HFF-Myc (cell line): Measurements from ENCODE around the gene ETV5.
"Not testable (repeated sequence)": the region's sequence is repeated elsewhere in the genome, so short reads cannot be mapped to it uniquely, and the experiment has no call there.

Source experiments
- DNase-seq: peaks from one replicate; pipeline ENCODE4 v3.0.0-alpha.2; 2011; ENCODE audit warnings: low read depth; ENCODE audit errors: extremely low read depth
- H3K4me3 ChIP-seq: replicated peaks from 2 replicates; pipeline ENCODE4 v1.5.1; 2011; ENCODE audit warnings: low read depth, mild to moderate bottlenecking, control low read depth, low read length
- TF ChIP-seq, protein P1 (sequence below): IDR thresholded peaks from 2 replicates; pipeline ENCODE4 v1.5.1; 2012; ENCODE audit warnings: mild to moderate bottlenecking, low read depth, low read length, control low read depth; ENCODE audit errors: missing control alignments

ETV5 gene

DNA sequence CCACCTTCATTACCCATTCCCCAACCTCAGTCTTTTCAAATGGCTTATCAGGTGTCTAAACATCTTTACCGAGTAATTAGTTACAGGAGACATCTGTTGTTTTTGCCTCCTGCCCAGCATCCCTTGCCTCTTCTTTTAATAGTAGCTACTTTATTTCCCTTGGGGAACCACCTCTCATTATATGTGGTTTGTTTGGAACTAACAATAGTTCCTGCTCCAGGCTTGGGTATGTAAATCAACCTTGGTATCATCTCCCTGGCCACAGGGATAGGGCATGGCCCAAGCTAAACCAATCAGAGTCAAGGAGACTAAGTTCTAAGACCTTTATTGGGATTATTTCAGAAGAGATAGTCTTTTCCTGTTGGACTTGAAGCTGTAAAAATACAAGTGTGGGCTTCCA lies 76.6 kb downstream of the ETV5 start:
- TF ChIP-seq, protein P1, sequence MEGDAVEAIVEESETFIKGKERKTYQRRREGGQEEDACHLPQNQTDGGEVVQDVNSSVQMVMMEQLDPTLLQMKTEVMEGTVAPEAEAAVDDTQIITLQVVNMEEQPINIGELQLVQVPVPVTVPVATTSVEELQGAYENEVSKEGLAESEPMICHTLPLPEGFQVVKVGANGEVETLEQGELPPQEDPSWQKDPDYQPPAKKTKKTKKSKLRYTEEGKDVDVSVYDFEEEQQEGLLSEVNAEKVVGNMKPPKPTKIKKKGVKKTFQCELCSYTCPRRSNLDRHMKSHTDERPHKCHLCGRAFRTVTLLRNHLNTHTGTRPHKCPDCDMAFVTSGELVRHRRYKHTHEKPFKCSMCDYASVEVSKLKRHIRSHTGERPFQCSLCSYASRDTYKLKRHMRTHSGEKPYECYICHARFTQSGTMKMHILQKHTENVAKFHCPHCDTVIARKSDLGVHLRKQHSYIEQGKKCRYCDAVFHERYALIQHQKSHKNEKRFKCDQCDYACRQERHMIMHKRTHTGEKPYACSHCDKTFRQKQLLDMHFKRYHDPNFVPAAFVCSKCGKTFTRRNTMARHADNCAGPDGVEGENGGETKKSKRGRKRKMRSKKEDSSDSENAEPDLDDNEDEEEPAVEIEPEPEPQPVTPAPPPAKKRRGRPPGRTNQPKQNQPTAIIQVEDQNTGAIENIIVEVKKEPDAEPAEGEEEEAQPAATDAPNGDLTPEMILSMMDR: no peak
- no peak for DNase-seq
- H3K4me3 ChIP-seq: no peak overlapping the region

DNA sequence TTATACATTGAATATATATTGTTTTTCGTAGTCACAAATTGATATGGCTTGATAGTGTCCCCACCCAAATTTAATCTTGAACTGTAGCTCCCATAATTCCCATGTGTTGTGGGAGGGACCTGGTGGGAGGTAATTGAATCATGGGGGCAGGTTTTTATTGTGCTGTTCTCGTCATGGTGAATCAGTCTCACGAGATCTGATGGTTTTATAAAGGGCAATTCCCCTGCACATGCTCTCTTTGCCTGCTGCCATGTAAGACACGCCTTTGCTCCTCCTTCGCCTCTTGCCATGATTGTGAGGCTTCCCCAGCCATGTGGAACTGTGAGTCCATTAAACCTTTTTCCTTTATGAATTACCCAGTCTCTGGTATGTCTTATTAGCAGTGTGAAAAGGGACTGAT lies 82.9 kb downstream of the ETV5 start:
- DNase-seq, H3K4me3 ChIP-seq: not testable (repeated sequence)

DNA sequence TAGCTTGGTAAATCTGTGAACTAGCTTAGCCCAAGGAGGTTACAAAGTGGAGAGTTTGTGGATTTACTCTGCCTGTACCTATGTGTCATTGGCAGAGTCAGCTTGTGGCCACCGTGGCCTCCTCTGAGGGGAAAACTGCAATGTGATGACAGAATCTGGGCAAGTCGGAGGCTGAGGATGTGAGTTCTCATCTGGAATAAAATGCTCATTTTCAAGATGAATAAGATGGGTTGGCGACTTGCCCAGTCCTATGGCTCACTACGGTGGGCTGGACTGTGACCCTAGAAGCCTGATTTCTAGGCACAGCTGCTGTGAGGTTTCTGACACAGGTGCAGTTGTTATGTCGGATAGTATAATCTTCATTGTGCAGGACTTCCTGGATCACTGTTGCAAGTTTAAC lies 83.7 kb downstream of the ETV5 start:
- H3K4me3 ChIP-seq: no peak overlapping the region
- TF ChIP-seq, protein P1: no peak
- peak; percentile 65 for DNase-seq

DNA sequence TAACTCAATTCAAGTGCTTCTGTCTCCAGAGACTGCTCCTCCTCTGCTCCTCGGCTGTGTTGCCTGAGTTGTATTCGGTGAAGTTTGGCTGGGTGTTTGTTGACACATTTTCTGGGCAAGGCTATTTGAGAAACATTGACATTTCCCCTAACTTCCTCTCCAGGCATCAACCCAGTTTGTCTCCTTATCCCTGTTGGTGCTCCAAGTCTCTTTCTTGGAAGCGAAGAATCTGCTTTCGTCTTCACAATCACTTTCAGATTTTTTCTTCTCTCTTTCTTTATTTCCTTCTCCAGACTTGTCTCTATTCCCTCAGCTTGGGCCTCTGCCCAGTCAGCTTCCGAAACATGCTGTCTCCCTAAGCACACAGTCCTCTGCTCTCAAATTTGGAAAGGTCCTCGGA lies 84.7 kb downstream of the ETV5 start:
- H3K4me3 ChIP-seq: no peak overlapping the region
- DNase-seq: no peak
- TF ChIP-seq, protein P1: no peak

DNA sequence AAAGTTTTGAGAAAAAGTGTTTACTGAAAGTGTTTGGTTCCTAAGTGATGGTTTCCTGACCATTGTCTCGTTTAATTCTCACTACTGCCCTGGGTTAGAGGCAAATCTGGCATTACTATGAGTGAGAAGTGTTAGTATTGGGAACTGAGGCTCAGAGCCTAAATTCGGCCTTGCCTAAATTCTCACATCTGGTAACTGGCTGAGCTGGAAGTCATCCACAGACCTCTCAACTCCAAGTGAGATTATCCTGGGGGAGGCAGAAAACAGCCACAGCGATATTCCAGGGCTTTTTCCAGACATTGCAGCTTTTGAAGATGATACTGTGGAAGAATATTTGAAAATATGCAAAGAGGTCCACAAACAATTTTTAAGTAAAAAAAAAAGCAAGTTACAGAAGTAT lies 86.0 kb downstream of the ETV5 start:
- TF ChIP-seq, protein P1: no peak
- no peak for DNase-seq
- no peak overlapping the region for H3K4me3 ChIP-seq

DNA sequence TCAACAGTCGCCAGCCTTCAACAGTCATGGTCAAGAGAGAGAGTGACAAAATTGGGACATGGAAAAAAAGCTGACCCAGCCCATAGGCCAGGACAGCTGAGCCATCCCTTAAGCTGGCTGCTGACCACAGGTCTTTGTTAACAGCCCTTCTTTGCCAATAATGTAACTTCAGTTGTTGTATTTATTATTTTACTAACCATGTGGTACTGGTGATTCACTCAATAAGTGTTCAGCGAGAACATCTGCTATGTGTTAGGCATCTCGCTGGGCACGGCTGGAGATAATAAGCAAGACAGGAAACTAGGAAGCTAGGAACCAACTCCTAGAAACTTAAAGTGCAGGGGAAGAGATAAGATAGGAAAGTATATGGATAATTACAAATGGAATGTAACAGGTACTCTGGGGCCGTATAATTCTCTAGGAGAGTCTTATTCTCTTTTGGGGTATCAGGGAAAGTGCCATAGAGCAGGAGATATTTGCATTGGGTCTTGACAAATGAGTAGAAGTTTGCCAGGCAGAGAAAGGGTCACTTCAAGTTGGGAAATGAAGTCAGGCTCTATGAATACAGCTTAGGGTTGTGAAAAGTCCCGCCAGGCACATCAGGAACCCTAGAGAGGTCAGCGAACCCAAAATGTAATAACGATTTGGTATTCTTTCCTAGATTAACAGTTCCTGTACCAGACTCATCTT lies 87.1 kb downstream of the ETV5 start:
- TF ChIP-seq, protein P1: peak; percentile 3
- peak; percentile 85 for DNase-seq
- no peak overlapping the region for H3K4me3 ChIP-seq

DNA sequence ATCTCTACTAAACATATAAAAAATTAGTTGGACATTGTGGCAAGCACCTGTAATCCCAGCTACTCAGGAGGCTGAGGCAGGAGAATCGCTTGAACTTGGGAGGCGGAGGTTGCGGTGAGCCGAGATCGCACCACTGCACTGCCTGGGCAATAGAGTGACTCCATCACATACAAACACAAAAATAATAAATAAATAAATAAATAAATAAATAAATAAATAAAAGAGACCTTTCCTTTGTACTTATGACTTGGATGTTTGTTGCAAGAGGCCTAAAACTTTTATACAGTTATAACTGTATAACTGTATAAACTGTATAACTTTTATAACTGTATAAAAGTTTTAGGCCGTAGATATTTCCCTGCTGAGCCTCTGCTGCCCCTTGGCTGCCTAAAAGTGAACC lies 87.6 kb downstream of the ETV5 start:
- H3K4me3 ChIP-seq, DNase-seq: not testable (repeated sequence)

DNA sequence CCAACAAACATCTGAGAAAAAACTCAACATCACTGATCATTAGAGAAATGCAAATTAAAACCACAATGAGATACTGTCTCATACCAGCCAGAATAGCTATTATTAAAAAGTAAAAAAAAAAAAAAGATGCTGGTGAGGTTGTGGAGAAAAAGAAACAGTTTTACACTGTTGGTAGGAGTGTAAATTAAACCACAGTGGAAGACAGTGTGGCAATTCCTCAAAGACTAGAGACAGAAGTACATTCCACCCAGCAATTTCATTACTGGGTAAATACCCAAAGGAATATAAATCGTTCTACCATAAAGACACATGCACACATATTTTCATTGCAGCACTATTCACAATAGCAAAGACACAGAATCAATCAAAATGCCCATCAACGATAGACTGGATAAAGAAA lies 89.6 kb downstream of the ETV5 start:
- not testable (repeated sequence) for H3K4me3 ChIP-seq, DNase-seq
